WTC11 (cell line): ENCODE results near the gene FIS1. TPM values are rescaled to one million over a fixed set of nuclear protein-coding genes. Genes with fewer than 3 reads are reported as not detected.

Experiments used
- ATAC-seq: fragments of 200-7000 bp; cut with Tn5 transposase; 2 replicates; pipeline ENCODE4 v1.10.0; 2021; ENCODE audit warnings: mild to moderate bottlenecking, moderate library complexity
- CTCF ChIA-PET: fragments of 300-600 bp; sonication (Branson Sonifier 250); formaldehyde crosslinking; loops from one replicate; lab custom pipeline; 2021; ENCODE audit warnings: antibody characterized with exemption; lab: Charles Lee
- POLR2A ChIA-PET: fragments of 350-600 bp; sonication (Branson Sonifier 250); formaldehyde crosslinking; loops from one replicate; lab custom pipeline; 2021; ENCODE audit warnings: antibody characterized with exemption; lab: Charles Lee
- DNase-seq: peaks from one replicate; pipeline ENCODE4 v3.0.0; 2021; ENCODE audit warnings: low spot score
- H3K27ac Mint-ChIP-seq: 2 replicates; pipeline ENCODE4 v1.8.0; 2021; ENCODE audit warnings: mixed read lengths
- H3K27me3 Mint-ChIP-seq: 2 replicates; pipeline ENCODE4 v1.8.0; 2021; ENCODE audit warnings: low read depth, mild to moderate bottlenecking, moderate library complexity, mixed read lengths
- H3K36me3 Mint-ChIP-seq: 2 replicates; pipeline ENCODE4 v1.8.0; 2021; ENCODE audit warnings: mixed read lengths
- H3K4me1 Mint-ChIP-seq: 2 replicates; pipeline ENCODE4 v1.8.0; 2022; ENCODE audit warnings: mixed read lengths
- H3K4me3 Mint-ChIP-seq: 2 replicates; pipeline ENCODE4 v1.8.0; 2021; ENCODE audit warnings: mild to moderate bottlenecking, moderate library complexity, mixed read lengths
- H3K9me3 Mint-ChIP-seq: 2 replicates; pipeline ENCODE4 v1.8.0; 2021; ENCODE audit warnings: mixed read lengths
- GTF2I ChIP-seq: fragments of 250-450 bp; sonication (Bioruptor Pico); conservative IDR thresholded peaks from 2 replicates; pipeline ENCODE4 v1.4.0; 2021; ENCODE audit warnings: mild to moderate bottlenecking
- IRF2 ChIP-seq: sonication (generic); formaldehyde crosslinking; IDR thresholded peaks from 2 replicates; pipeline ENCODE4 v1.8.0; 2022; ENCODE audit warnings: low read depth, missing genetic modification reagents, borderline replicate concordance
- KAT7 ChIP-seq: sonication (generic); formaldehyde crosslinking; IDR thresholded peaks from 2 replicates; pipeline ENCODE4 v1.8.1; 2023; ENCODE audit warnings: missing genetic modification reagents, mild to moderate bottlenecking, borderline replicate concordance
- MXD4 ChIP-seq: fragments of 250-450 bp; sonication (Bioruptor Pico); IDR thresholded peaks from 2 replicates; pipeline ENCODE4 v1.8.0; 2021; ENCODE audit warnings: mild to moderate bottlenecking, moderate library complexity, borderline replicate concordance
- NR2C2 ChIP-seq: sonication (generic); formaldehyde crosslinking; IDR thresholded peaks from 2 replicates; pipeline ENCODE4 v1.8.0; 2022; ENCODE audit warnings: mild to moderate bottlenecking, missing genetic modification reagents
- NR3C1 ChIP-seq: sonication (generic); formaldehyde crosslinking; conservative IDR thresholded peaks from 2 replicates; pipeline ENCODE4 v1.8.1; 2023; ENCODE audit warnings: low read depth, mild to moderate bottlenecking, missing genetic modification reagents
- SMAD3 ChIP-seq: sonication (generic); formaldehyde crosslinking; IDR thresholded peaks from 2 replicates; pipeline ENCODE4 v1.8.0; 2022; ENCODE audit warnings: missing genetic modification reagents, mild to moderate bottlenecking, borderline replicate concordance
- SOX15 ChIP-seq: fragments of 250-450 bp; sonication (Bioruptor Pico); IDR thresholded peaks from 2 replicates; pipeline ENCODE4 v1.9.0; 2021; ENCODE audit warnings: mild to moderate bottlenecking
- ZNF121 ChIP-seq: sonication (generic); formaldehyde crosslinking; IDR thresholded peaks from 2 replicates; pipeline ENCODE4 v1.8.0; 2023; ENCODE audit warnings: missing genetic modification reagents
- ZNF317 ChIP-seq: sonication (generic); formaldehyde crosslinking; IDR thresholded peaks from 2 replicates; pipeline ENCODE4 v1.8.1; 2023; ENCODE audit warnings: low read depth, mild to moderate bottlenecking, moderate library complexity, missing genetic modification reagents, borderline replicate concordance
- ZNF671 ChIP-seq: fragments of 250-450 bp; sonication (Bioruptor Pico); IDR thresholded peaks from 2 replicates; pipeline ENCODE4 v1.8.0; 2021; ENCODE audit warnings: mild to moderate bottlenecking
- total RNA-seq: library from RNA; stranded (reverse); gene quantifications from 3 replicates; pipeline ENCODE4 v1.2.3, GENCODE V29; 2021
- TF ChIP-seq, protein P1 (sequence below): sonication (generic); formaldehyde crosslinking; IDR thresholded peaks from 2 replicates; pipeline ENCODE4 v1.8.1; 2023; ENCODE audit warnings: mild to moderate bottlenecking, missing genetic modification reagents, borderline replicate concordance
- TF ChIP-seq, protein P2 (sequence below): sonication (generic); formaldehyde crosslinking; IDR thresholded peaks from 2 replicates; pipeline ENCODE4 v1.8.1; 2023; ENCODE audit warnings: mild to moderate bottlenecking, missing genetic modification reagents, moderate library complexity
- TF ChIP-seq, protein P3 (sequence below): sonication (generic); formaldehyde crosslinking; IDR thresholded peaks from 2 replicates; pipeline ENCODE4 v1.8.1; 2023; ENCODE audit warnings: mild to moderate bottlenecking, missing genetic modification reagents, moderate library complexity
- TF ChIP-seq, protein P4 (sequence below): sonication (generic); formaldehyde crosslinking; IDR thresholded peaks from 2 replicates; pipeline ENCODE4 v1.8.1; 2023; ENCODE audit warnings: mild to moderate bottlenecking, missing genetic modification reagents
- TF ChIP-seq, protein P5 (sequence below): sonication (generic); formaldehyde crosslinking; IDR thresholded peaks from 2 replicates; pipeline ENCODE4 v1.8.0; 2022; ENCODE audit warnings: missing genetic modification reagents
- TF ChIP-seq, protein P6 (sequence below): sonication (generic); formaldehyde crosslinking; conservative IDR thresholded peaks from 2 replicates; pipeline ENCODE4 v1.8.1; 2022; ENCODE audit warnings: mild to moderate bottlenecking, missing genetic modification reagents
- TF ChIP-seq, protein P7 (sequence below): sonication (generic); formaldehyde crosslinking; IDR thresholded peaks from 2 replicates; pipeline ENCODE4 v1.8.0; 2023; ENCODE audit warnings: missing genetic modification reagents

The FIS1 gene
- total RNA-seq, 1 experiment from 2014 or later: 123 TPM

DNA sequence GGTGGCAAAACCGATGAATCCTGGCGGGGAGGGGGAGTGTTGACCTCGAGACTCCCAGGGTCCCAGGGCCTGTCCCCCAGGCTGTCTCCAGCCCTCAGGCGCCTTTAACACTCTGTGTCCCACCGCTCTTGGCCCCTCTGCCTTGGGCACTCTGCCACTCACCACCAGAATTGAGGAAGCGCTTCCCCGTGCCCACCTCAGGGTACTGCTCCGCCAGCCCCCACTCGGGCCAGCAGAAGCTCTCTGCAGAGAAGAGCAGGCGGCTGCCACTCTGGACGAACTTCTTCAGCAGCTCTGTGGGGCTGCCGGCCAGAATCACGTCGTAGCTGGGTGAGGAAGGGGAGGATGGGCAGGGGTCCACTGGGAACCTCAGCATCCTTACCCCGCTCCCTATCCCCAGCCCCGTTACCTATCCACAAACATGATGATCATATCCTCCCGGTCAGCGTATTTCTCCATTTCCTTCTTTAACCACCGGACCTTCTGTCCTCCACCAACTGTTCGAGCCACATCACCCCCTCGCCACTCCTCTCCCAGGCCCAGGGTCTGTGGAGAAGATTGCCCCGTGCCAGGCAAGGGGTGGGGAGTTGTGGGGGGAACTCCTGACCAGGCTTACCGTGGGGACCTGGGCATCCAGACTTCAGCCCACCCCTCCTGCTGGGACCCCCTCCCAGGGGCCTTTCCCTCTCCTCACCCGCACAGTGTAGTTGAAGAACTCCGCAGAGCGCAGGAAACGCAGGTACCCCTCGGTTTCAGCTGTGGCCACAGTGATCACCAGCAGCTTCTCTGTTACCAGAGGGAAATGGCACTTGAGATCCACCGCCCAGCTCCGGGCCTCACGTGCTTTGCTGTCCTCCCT lies 28.7 kb downstream of the FIS1 start (continued):
- TF ChIP-seq, protein P1, sequence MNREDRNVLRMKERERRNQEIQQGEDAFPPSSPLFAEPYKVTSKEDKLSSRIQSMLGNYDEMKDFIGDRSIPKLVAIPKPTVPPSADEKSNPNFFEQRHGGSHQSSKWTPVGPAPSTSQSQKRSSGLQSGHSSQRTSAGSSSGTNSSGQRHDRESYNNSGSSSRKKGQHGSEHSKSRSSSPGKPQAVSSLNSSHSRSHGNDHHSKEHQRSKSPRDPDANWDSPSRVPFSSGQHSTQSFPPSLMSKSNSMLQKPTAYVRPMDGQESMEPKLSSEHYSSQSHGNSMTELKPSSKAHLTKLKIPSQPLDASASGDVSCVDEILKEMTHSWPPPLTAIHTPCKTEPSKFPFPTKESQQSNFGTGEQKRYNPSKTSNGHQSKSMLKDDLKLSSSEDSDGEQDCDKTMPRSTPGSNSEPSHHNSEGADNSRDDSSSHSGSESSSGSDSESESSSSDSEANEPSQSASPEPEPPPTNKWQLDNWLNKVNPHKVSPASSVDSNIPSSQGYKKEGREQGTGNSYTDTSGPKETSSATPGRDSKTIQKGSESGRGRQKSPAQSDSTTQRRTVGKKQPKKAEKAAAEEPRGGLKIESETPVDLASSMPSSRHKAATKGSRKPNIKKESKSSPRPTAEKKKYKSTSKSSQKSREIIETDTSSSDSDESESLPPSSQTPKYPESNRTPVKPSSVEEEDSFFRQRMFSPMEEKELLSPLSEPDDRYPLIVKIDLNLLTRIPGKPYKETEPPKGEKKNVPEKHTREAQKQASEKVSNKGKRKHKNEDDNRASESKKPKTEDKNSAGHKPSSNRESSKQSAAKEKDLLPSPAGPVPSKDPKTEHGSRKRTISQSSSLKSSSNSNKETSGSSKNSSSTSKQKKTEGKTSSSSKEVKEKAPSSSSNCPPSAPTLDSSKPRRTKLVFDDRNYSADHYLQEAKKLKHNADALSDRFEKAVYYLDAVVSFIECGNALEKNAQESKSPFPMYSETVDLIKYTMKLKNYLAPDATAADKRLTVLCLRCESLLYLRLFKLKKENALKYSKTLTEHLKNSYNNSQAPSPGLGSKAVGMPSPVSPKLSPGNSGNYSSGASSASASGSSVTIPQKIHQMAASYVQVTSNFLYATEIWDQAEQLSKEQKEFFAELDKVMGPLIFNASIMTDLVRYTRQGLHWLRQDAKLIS: no peak
- TF ChIP-seq SOX15 (no peak), KAT7 (CRISPR knock-in tag) (no peak), IRF2 (no peak), ZNF671 (CRISPR knock-in tag) (no peak), SMAD3 (no peak), MXD4 (CRISPR knock-in tag) (no peak), NR3C1 (no peak), ZNF317 (CRISPR knock-in tag) (no peak), ZNF121 (CRISPR knock-in tag) (no peak)
- TF ChIP-seq, protein P2, sequence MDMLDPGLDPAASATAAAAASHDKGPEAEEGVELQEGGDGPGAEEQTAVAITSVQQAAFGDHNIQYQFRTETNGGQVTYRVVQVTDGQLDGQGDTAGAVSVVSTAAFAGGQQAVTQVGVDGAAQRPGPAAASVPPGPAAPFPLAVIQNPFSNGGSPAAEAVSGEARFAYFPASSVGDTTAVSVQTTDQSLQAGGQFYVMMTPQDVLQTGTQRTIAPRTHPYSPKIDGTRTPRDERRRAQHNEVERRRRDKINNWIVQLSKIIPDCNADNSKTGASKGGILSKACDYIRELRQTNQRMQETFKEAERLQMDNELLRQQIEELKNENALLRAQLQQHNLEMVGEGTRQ (CRISPR knock-in tag): no peak
- TF ChIP-seq, protein P3, sequence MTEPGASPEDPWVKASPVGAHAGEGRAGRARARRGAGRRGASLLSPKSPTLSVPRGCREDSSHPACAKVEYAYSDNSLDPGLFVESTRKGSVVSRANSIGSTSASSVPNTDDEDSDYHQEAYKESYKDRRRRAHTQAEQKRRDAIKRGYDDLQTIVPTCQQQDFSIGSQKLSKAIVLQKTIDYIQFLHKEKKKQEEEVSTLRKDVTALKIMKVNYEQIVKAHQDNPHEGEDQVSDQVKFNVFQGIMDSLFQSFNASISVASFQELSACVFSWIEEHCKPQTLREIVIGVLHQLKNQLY (CRISPR knock-in tag): no peak
- TF ChIP-seq, protein P4, sequence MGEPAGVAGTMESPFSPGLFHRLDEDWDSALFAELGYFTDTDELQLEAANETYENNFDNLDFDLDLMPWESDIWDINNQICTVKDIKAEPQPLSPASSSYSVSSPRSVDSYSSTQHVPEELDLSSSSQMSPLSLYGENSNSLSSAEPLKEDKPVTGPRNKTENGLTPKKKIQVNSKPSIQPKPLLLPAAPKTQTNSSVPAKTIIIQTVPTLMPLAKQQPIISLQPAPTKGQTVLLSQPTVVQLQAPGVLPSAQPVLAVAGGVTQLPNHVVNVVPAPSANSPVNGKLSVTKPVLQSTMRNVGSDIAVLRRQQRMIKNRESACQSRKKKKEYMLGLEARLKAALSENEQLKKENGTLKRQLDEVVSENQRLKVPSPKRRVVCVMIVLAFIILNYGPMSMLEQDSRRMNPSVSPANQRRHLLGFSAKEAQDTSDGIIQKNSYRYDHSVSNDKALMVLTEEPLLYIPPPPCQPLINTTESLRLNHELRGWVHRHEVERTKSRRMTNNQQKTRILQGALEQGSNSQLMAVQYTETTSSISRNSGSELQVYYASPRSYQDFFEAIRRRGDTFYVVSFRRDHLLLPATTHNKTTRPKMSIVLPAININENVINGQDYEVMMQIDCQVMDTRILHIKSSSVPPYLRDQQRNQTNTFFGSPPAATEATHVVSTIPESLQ (CRISPR knock-in tag): no peak
- TF ChIP-seq, protein P5, sequence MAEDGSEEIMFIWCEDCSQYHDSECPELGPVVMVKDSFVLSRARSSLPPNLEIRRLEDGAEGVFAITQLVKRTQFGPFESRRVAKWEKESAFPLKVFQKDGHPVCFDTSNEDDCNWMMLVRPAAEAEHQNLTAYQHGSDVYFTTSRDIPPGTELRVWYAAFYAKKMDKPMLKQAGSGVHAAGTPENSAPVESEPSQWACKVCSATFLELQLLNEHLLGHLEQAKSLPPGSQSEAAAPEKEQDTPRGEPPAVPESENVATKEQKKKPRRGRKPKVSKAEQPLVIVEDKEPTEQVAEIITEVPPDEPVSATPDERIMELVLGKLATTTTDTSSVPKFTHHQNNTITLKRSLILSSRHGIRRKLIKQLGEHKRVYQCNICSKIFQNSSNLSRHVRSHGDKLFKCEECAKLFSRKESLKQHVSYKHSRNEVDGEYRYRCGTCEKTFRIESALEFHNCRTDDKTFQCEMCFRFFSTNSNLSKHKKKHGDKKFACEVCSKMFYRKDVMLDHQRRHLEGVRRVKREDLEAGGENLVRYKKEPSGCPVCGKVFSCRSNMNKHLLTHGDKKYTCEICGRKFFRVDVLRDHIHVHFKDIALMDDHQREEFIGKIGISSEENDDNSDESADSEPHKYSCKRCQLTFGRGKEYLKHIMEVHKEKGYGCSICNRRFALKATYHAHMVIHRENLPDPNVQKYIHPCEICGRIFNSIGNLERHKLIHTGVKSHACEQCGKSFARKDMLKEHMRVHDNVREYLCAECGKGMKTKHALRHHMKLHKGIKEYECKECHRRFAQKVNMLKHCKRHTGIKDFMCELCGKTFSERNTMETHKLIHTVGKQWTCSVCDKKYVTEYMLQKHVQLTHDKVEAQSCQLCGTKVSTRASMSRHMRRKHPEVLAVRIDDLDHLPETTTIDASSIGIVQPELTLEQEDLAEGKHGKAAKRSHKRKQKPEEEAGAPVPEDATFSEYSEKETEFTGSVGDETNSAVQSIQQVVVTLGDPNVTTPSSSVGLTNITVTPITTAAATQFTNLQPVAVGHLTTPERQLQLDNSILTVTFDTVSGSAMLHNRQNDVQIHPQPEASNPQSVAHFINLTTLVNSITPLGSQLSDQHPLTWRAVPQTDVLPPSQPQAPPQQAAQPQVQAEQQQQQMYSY: no peak

DNA sequence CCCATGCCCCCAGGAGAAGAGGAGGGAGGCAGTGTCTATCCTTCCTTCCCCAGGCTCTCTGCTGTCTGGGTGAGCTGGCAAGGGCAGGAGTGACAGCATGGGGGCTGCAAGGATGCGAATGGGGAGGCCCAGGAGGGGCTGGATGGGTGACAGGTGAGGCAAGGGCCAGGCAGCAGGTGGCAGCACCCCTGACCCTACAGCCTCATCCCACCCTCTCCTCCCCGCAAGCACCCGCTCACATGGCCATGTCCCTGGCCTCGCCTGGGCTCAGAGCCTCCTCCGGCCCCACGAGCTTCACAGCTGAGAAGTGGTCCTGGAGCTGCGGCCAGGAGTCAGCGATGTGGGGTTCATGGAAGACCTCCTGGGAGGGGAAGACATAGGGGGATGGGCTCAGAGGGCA lies 32.9 kb downstream of the FIS1 start:
- POLR2A ChIA-PET: no interaction called here
- no peak for DNase-seq
- no peaks in the 10 kb centered on the region for H3K9me3 Mint-ChIP-seq
- peaks cover 3% of the 10 kb centered on the region; the same call in 1 of the 2 replicates for H3K36me3 Mint-ChIP-seq
- no peaks in the 10 kb centered on the region for H3K27me3 Mint-ChIP-seq
- H3K4me3 Mint-ChIP-seq: no peak overlapping the region
- ATAC-seq: no peak
- CTCF ChIA-PET: interaction anchor here (0.9 to 3.7 kb wide), 2 partner anchors 10 to 71 kb away, joined by 5 to 16 read pairs; no protein-coding TSS in a partner anchor
- no peak overlapping the region for H3K27ac Mint-ChIP-seq
- TF ChIP-seq NR2C2 (CRISPR knock-in tag) (no peak), GTF2I (no peak)
- TF ChIP-seq, protein P6, sequence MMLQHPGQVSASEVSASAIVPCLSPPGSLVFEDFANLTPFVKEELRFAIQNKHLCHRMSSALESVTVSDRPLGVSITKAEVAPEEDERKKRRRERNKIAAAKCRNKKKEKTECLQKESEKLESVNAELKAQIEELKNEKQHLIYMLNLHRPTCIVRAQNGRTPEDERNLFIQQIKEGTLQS: no peak
- TF ChIP-seq, protein P7, sequence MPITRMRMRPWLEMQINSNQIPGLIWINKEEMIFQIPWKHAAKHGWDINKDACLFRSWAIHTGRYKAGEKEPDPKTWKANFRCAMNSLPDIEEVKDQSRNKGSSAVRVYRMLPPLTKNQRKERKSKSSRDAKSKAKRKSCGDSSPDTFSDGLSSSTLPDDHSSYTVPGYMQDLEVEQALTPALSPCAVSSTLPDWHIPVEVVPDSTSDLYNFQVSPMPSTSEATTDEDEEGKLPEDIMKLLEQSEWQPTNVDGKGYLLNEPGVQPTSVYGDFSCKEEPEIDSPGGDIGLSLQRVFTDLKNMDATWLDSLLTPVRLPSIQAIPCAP (CRISPR knock-in tag): no peak
- H3K4me1 Mint-ChIP-seq: peaks cover 9% of the 10 kb centered on the region
